Astrocyte (in vitro differentiated cells and primary cell): Measurements from ENCODE around the gene ZNF629. TPM values are rescaled to one million over a fixed set of nuclear protein-coding genes. Genes with fewer than 3 reads are reported as not detected.

Source experiments
- DNase-seq: peaks from one replicate; pipeline ENCODE4 v3.0.0-alpha.2; 2010; ENCODE audit warnings: low read depth
- FAIRE-seq: peaks from 2 replicates; lab custom pipeline; 2011; peaks lifted over from hg19 to GRCh38; lab: Jason Lieb, UNC
- H2AFZ ChIP-seq: 2 replicates; pipeline ENCODE4 v1.6.0; 2012; ENCODE audit warnings: low read depth, low read length, inconsistent platforms
- H3K27ac ChIP-seq: 2 replicates; pipeline ENCODE4 v1.5.1; 2011; ENCODE audit warnings: low read depth, low read length, inconsistent platforms
- H3K27me3 ChIP-seq: 2 replicates; pipeline ENCODE4 v1.6.0; 2011; ENCODE audit warnings: low read length, inconsistent platforms; ENCODE audit not compliant: insufficient read depth
- H3K36me3 ChIP-seq: 2 replicates; pipeline ENCODE4 v1.5.1; 2011; ENCODE audit warnings: low read length, inconsistent platforms; ENCODE audit not compliant: insufficient read depth
- H3K4me1 ChIP-seq: 2 replicates; pipeline ENCODE4 v1.5.1; 2011; ENCODE audit warnings: low read length, inconsistent platforms; ENCODE audit not compliant: insufficient read depth
- H3K4me2 ChIP-seq: 2 replicates; pipeline ENCODE4 v1.6.0; 2012; ENCODE audit warnings: low read length, inconsistent platforms
- H3K4me3 ChIP-seq: 2 replicates; pipeline ENCODE4 v1.5.1; 2011; ENCODE audit warnings: low read depth, mild to moderate bottlenecking, low read length, inconsistent platforms; ENCODE audit not compliant: insufficient read depth
- H3K79me2 ChIP-seq: 2 replicates; pipeline ENCODE4 v1.6.0; 2012; ENCODE audit warnings: mild to moderate bottlenecking, low read length, inconsistent platforms; ENCODE audit not compliant: insufficient read depth
- H3K9ac ChIP-seq: 2 replicates; pipeline ENCODE4 v1.6.0; 2012; ENCODE audit warnings: mild to moderate bottlenecking, low read length, inconsistent platforms
- H3K9me3 ChIP-seq: 2 replicates; pipeline ENCODE4 v1.5.1; 2012; ENCODE audit warnings: low read depth, mild to moderate bottlenecking, low read length, inconsistent platforms; ENCODE audit not compliant: insufficient read depth
- H4K20me1 ChIP-seq: 2 replicates; pipeline ENCODE4 v1.6.0; 2012; ENCODE audit warnings: low read length, inconsistent platforms; ENCODE audit not compliant: insufficient read depth
- H3K27ac Mint-ChIP-seq: one replicate; pipeline ENCODE4 v1.8.0; 2021; ENCODE audit warnings: mild to moderate bottlenecking, mixed read lengths; ENCODE audit not compliant: unreplicated experiment
- H3K27me3 Mint-ChIP-seq: one replicate; pipeline ENCODE4 v1.8.0; 2021; ENCODE audit warnings: low read depth, mixed read lengths; ENCODE audit not compliant: unreplicated experiment
- H3K36me3 Mint-ChIP-seq: one replicate; pipeline ENCODE4 v1.8.0; 2021; ENCODE audit warnings: low read depth, mixed read lengths; ENCODE audit not compliant: unreplicated experiment
- H3K4me1 Mint-ChIP-seq: one replicate; pipeline ENCODE4 v1.8.0; 2021; ENCODE audit warnings: low read depth, mixed read lengths; ENCODE audit not compliant: unreplicated experiment
- H3K4me3 Mint-ChIP-seq: one replicate; pipeline ENCODE4 v1.8.0; 2021; ENCODE audit warnings: mild to moderate bottlenecking, moderate library complexity, mixed read lengths; ENCODE audit not compliant: unreplicated experiment
- H3K9me3 Mint-ChIP-seq: one replicate; pipeline ENCODE4 v1.8.0; 2021; ENCODE audit warnings: mild to moderate bottlenecking, mixed read lengths; ENCODE audit not compliant: unreplicated experiment
- EZH2 ChIP-seq: IDR thresholded peaks from 2 replicates; pipeline ENCODE4 v1.6.1; 2012; ENCODE audit warnings: mild to moderate bottlenecking, low read length, inconsistent platforms; ENCODE audit not compliant: insufficient read depth
- total RNA-seq: library from RNA; stranded (reverse); gene quantifications from 2 replicates; pipeline ENCODE4 v1.2.1, GENCODE V29; 2021
- TF ChIP-seq, protein P1 (sequence below): IDR thresholded peaks from 2 replicates; pipeline ENCODE4 v1.5.1; 2011; ENCODE audit warnings: low read depth, mild to moderate bottlenecking, inconsistent platforms, low read length, moderate library complexity; ENCODE audit not compliant: insufficient read depth

Gene ZNF629
- total RNA-seq, 1 donor from 2014 or later = 17.6 TPM

- H3K9me3 Mint-ChIP-seq = no peaks in the 10 kb centered on the region
- H3K27me3 Mint-ChIP-seq = no peaks in the 10 kb centered on the region
- H3K79me2 ChIP-seq = peaks cover 35% of the 10 kb centered on the region
- H3K27ac ChIP-seq = no peak overlapping the region
- FAIRE-seq = no peak
- no peak overlapping the region for H2AFZ ChIP-seq
- H3K36me3 ChIP-seq = peaks cover 70% of the 10 kb centered on the region
- peaks cover 70% of the 10 kb centered on the region for H4K20me1 ChIP-seq
- TF ChIP-seq EZH2 = no peak
- TF ChIP-seq, protein P1, sequence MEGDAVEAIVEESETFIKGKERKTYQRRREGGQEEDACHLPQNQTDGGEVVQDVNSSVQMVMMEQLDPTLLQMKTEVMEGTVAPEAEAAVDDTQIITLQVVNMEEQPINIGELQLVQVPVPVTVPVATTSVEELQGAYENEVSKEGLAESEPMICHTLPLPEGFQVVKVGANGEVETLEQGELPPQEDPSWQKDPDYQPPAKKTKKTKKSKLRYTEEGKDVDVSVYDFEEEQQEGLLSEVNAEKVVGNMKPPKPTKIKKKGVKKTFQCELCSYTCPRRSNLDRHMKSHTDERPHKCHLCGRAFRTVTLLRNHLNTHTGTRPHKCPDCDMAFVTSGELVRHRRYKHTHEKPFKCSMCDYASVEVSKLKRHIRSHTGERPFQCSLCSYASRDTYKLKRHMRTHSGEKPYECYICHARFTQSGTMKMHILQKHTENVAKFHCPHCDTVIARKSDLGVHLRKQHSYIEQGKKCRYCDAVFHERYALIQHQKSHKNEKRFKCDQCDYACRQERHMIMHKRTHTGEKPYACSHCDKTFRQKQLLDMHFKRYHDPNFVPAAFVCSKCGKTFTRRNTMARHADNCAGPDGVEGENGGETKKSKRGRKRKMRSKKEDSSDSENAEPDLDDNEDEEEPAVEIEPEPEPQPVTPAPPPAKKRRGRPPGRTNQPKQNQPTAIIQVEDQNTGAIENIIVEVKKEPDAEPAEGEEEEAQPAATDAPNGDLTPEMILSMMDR = no peak
- no peak overlapping the region for H3K4me3 Mint-ChIP-seq
- H3K36me3 Mint-ChIP-seq = peaks cover 25% of the 10 kb centered on the region
- no peak overlapping the region for H3K4me3 ChIP-seq
- peak overlapping the region; percentile 18 for H3K27ac Mint-ChIP-seq
- H3K27me3 ChIP-seq = no peaks in the 10 kb centered on the region
- H3K4me2 ChIP-seq = no peak overlapping the region
- peaks cover 12% of the 10 kb centered on the region for H3K4me1 Mint-ChIP-seq
- DNase-seq = no peak
- H3K9ac ChIP-seq = no peak overlapping the region
- H3K9me3 ChIP-seq = no peaks in the 10 kb centered on the region
- peaks cover 4% of the 10 kb centered on the region for H3K4me1 ChIP-seq
Observed at GRCh38 chr16:30767767-30768465, 19.1 kb downstream of the ZNF629 start.

GRCh38 chr16:30766933-30767284 lies 20.1 kb downstream of the ZNF629 start:
- Histone ChIP-seq H3K79me2 (peaks cover 43% of the 10 kb centered on the region), H3K9me3 (no peaks in the 10 kb centered on the region), H3K27me3 (no peaks in the 10 kb centered on the region), H3K36me3 (peaks cover 61% of the 10 kb centered on the region), H3K4me1 (peaks cover 6% of the 10 kb centered on the region), H3K27ac (no peak overlapping the region), H3K4me3 (no peak overlapping the region), H3K4me2 (no peak overlapping the region), H4K20me1 (peaks cover 68% of the 10 kb centered on the region), H3K9ac (no peak overlapping the region), H2AFZ (no peak overlapping the region)
- FAIRE-seq = no peak
- Mint-ChIP-seq H3K4me1 (peaks cover 13% of the 10 kb centered on the region), H3K9me3 (no peaks in the 10 kb centered on the region), H3K27me3 (no peaks in the 10 kb centered on the region), H3K4me3 (no peak overlapping the region), H3K36me3 (peaks cover 17% of the 10 kb centered on the region), H3K27ac (no peak overlapping the region)
- TF ChIP-seq, protein P1 = no peak
- TF ChIP-seq EZH2 = no peak
- DNase-seq = no peak
